ENCODE data around the gene MOGAT1.

DNA sequence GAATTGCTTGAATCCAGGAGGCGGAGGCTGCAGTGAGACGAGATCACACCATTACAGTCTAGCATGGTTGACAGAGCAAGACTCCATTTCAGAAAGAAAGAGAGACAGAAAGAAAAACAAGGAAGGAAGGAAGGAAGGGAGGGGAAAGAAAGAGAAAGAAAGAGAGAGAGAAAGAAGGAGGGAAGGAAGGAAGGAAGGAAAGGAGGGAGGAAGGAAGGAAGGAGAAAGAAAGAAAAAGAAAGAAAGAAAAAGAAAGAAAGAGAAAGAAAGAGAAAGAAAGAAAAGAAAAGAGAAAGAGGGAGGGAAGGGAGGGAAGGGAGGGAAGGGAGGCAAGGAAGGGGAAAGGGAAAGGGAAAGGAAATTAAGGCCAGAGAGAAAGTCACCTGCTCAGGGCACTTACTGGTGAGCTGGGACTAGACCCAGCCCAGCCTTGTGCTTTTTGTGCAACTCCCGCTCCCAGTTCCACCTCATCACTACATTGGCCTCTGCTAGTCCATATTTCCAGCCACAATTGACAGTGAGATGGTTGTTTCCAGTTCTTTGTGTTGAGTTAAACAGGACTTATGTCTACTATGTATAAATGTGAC is 35.7 kb downstream of the MOGAT1 start:
- no peak for TF ChIP-seq EZH2phosphoT487 (IDR thresholded peaks at IDR 0.05; ENCODE audit: borderline replicate concordance)
- TF ChIP-seq, protein P1, sequence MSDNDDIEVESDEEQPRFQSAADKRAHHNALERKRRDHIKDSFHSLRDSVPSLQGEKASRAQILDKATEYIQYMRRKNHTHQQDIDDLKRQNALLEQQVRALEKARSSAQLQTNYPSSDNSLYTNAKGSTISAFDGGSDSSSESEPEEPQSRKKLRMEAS (IDR thresholded peaks at IDR 0.05): no peak
- no peak for TF ChIP-seq POLR2A (IDR thresholded peaks at IDR 0.05; ENCODE audit: borderline replicate concordance, extremely low read depth, insufficient read depth, insufficient read length)
- TF ChIP-seq, protein P2, sequence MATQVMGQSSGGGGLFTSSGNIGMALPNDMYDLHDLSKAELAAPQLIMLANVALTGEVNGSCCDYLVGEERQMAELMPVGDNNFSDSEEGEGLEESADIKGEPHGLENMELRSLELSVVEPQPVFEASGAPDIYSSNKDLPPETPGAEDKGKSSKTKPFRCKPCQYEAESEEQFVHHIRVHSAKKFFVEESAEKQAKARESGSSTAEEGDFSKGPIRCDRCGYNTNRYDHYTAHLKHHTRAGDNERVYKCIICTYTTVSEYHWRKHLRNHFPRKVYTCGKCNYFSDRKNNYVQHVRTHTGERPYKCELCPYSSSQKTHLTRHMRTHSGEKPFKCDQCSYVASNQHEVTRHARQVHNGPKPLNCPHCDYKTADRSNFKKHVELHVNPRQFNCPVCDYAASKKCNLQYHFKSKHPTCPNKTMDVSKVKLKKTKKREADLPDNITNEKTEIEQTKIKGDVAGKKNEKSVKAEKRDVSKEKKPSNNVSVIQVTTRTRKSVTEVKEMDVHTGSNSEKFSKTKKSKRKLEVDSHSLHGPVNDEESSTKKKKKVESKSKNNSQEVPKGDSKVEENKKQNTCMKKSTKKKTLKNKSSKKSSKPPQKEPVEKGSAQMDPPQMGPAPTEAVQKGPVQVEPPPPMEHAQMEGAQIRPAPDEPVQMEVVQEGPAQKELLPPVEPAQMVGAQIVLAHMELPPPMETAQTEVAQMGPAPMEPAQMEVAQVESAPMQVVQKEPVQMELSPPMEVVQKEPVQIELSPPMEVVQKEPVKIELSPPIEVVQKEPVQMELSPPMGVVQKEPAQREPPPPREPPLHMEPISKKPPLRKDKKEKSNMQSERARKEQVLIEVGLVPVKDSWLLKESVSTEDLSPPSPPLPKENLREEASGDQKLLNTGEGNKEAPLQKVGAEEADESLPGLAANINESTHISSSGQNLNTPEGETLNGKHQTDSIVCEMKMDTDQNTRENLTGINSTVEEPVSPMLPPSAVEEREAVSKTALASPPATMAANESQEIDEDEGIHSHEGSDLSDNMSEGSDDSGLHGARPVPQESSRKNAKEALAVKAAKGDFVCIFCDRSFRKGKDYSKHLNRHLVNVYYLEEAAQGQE (IDR thresholded peaks at IDR 0.05; ENCODE audit: low read depth): no peak

All from HCT116 (cell line).